Omental fat pad (tissue), 4 donors: Measurements from ENCODE around the gene AKAP13. TPM values are rescaled to one million over a fixed set of nuclear protein-coding genes. Genes with fewer than 3 reads are reported as not detected.

ENCODE experiments used
- ATAC-seq: fragments of 150-250 bp; one replicate; pipeline ENCODE4 v1.9.1; 2016; ENCODE audit warnings: mild to moderate bottlenecking, moderate library complexity; ENCODE audit not compliant: low FRiP score
- DNase-seq: peaks from one replicate; pipeline ENCODE4 v3.0.0-alpha.2; 2019; ENCODE audit warnings: low spot score
- total RNA-seq, 4 donors: library from RNA; depleted of rRNA; stranded (reverse); fragments of >200 nt; gene quantifications; one replicate each; pipeline ENCODE4 v1.1.0, GENCODE V29; 2016
- TF ChIP-seq, protein P1 (sequence below), 3 donors: fragments of 450-650 bp; IDR thresholded peaks; one replicate each; pipeline ENCODE4 v1.5.1; 2016 to 2017; ENCODE audit warnings: antibody characterized with exemption in 3 of 3, mild to moderate bottlenecking in 3 of 3, moderate library complexity in 2 of 3

Gene AKAP13
- total RNA-seq, 4 donors from 2014 or later = 162 to 301 (median 216) TPM

DNA sequence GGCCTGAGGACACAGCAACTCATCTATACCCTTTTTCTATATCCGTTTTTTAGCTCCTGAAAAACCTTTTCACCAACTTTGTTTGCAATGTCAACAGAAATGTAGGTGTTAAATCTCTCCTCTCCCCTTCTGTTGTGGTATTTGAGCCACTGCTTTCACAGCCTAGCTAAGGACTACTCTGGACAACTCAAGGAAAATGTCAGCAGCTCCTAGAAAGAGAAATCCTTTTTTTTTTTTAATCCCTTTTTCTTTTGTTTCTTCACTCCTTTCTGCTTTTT, 237.8 kb downstream of the AKAP13 start:
- TF ChIP-seq, protein P1, sequence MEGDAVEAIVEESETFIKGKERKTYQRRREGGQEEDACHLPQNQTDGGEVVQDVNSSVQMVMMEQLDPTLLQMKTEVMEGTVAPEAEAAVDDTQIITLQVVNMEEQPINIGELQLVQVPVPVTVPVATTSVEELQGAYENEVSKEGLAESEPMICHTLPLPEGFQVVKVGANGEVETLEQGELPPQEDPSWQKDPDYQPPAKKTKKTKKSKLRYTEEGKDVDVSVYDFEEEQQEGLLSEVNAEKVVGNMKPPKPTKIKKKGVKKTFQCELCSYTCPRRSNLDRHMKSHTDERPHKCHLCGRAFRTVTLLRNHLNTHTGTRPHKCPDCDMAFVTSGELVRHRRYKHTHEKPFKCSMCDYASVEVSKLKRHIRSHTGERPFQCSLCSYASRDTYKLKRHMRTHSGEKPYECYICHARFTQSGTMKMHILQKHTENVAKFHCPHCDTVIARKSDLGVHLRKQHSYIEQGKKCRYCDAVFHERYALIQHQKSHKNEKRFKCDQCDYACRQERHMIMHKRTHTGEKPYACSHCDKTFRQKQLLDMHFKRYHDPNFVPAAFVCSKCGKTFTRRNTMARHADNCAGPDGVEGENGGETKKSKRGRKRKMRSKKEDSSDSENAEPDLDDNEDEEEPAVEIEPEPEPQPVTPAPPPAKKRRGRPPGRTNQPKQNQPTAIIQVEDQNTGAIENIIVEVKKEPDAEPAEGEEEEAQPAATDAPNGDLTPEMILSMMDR (IDR thresholded peaks at IDR 0.05) = no peak
- no peak for ATAC-seq
- DNase-seq = no peak

GRCh38 chr15:85618956-85619491, 238.6 kb downstream of the AKAP13 start:
- peak; percentile 89 for ATAC-seq
- TF ChIP-seq, protein P1 (IDR thresholded peaks at IDR 0.05) = no peak
- no peak for DNase-seq

DNA sequence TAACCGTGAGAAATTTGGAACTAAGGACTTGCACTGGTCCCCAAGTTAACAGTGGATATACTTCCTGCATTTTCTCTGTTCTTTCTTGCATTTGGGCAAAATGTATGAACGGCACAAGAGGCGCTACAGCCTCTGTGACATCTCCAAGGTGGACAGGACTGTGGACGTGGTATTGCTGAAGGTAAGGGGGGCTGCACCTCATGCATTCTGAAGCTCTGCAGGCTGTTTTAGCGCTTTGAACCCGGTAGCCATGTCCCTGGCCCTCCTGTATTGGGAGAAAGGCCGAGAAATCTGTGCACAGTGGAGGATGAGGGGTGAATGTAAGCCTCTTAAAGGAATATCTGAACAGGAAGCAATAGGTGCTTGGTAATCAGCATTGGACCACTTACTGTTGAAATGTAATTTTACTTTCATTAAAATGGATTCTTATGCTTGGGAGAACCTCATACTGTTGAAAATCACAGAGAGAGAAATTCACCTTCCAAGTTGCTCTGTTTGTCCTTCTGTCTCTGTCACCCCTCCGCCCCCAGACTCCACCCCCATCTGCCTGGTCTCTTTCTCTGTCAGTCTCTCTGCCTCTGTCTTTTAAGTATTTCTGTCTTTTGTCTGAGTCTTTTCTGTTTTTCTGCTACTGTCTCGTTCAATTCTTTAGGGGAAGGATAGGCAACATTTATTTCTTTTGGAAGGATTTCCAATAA, 239.7 kb downstream of the AKAP13 start:
- DNase-seq (no peak), ATAC-seq (no peak)
- TF ChIP-seq, protein P1 (IDR thresholded peaks at IDR 0.05) = no peak

DNA sequence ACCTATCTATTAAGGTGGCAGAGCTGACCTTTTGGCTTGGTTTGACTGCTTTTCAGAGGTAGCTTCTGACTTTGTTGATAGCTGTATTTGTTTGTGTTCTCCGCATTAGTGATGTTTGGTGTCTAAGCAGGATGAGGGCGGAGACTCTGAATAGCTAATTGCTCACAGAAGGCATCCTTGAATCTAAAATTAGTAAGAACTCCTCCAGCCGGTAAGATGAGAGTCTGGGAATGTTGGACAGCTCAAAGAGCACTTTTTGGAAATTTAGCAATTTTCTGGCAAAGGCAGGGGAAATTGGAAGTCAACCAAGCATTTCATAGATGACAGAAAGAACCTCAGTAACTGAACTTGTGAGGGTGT, 240.3 kb downstream of the AKAP13 start:
- DNase-seq (no peak), ATAC-seq (peak; percentile 64)
- TF ChIP-seq, protein P1 (IDR thresholded peaks at IDR 0.05) = no peak

DNA sequence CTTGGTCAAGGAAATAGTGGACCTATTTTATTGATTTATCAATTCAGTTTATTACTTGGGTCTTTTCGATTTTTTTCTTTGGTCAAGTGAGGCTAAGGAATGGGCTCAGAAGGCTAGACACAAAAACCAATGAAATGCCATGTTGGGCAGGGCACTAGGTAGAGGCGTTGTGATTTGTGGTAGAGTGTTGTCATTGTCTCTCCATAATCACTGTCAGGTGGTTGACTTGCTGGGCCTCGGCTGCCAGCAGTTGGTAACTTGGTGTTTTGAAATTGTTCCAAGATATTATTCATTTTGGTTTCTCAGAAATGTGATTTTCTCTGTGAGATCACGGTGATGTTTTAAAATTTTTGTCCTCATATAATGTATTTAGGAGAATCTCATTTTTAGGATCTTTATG, 240.7 kb downstream of the AKAP13 start:
- no peak for ATAC-seq
- TF ChIP-seq, protein P1 (IDR thresholded peaks at IDR 0.05) = no peak
- no peak for DNase-seq

- no peak for ATAC-seq
- no peak for DNase-seq
- TF ChIP-seq, protein P1 (IDR thresholded peaks at IDR 0.05) = no peak
These were observed 241.9 kb downstream of the AKAP13 start for GRCh38 chr15:85622221-85622831.
